HG02973 (cell line): ENCODE measurements around the gene MLLT3.
"Not testable (repeated sequence)": the region's sequence is repeated elsewhere in the genome, so short reads cannot be mapped to it uniquely, and the experiment has no call there.

ENCODE experiments used
- ATAC-seq: cut with Tn5 transposase; IDR thresholded peaks from one replicate; pipeline ENCODE4 v1.9.1; 2021; ENCODE audit warnings: moderate library complexity; ENCODE audit not compliant: unreplicated experiment

The MLLT3 gene

DNA sequence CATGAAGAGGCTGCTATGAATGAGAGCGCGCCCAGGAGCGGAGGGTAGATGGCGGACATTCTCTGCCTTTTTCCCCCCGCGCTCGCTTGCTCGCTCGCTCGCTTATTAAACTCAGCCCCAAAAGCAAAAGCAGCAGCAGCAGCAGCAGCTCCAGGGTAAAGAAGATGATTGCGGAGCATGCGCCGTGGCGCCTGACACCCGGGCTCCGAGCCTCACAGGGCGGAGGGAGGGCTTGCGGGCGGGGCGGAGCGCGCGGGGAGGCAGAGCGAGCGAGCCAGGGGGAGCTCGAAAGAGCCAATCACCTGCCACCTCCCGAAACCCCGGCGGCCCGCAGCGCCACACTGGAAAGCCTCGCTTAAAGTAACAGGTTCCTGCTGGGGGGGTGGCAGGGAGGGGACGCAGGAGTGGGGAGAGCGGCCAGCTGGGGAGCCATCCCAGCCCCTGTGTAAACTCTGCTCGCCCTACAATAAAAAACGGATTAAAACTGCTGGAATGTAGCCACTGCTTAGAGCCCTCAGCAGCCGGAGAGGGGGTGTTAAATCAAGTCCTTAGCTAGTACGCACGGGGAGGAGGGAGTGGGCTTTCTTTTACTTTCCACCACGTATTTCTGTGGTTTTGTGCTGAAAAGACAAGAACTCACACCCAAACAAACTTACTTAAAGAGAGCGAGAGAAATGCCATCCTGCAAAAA is at the start of gene MLLT3:
Gene MLLT3 (minus strand): TSS at position 170 of the 691 bp plus-strand sequence.
- ATAC-seq, result peak; percentile 76

DNA sequence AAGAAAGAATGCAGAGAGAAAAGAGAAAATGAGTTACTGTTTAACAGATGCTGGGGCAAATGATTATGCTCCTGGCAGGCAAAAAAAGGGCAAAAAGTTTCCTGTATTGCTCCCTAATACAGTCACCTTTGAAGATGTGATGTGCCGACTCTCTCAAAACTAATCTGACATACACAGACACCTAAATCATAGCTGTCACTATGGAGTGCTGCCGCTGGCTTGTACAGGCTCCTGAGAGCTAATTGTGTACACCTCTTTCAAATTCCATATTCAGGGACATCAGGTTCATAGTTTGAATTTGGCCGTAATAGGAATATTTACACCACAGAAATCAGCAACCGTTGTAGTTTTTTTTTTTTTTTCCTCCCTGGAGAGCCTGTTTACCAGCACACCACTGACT is 49.3 kb upstream of the MLLT3 start:
- ATAC-seq, result no peak

DNA sequence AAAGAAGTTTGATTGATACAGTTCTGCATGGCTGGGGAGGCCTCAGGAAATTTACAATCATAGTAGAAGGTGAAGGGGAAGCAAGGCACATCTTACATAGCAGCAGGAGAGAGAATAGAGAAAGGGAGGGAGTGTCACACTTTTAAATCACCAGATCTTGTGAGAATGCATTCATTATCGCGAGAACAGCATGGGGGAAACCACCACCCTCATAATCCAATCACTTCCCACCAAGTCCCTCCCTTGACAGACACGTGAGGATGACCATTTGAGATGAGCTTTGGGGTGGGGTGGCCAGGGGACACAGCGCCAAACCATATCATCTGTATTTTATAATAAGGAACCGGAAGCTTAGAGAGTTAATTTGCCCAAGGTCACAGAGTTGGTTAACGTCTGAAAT is 48.1 kb upstream of the MLLT3 start:
- no peak for ATAC-seq

DNA sequence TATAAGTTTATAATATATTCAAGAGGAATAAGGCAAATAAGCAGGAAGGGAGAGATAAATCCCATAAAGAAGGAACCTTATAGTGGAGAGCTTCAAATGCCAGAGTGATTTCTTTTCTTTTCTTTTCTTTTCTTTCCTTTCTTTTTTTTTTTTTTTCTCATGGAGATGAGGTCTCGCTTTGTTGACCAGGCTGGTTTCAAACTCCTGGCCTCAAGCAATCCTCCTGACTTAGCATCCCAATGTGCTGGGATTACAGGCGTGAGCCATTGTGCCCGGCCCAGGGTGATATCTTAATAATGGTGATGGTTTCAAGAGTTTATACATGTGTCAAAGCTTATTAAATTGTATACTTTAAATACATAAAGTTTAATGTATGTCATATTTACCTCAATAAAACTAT is 42.2 kb upstream of the MLLT3 start:
- no peak for ATAC-seq

DNA sequence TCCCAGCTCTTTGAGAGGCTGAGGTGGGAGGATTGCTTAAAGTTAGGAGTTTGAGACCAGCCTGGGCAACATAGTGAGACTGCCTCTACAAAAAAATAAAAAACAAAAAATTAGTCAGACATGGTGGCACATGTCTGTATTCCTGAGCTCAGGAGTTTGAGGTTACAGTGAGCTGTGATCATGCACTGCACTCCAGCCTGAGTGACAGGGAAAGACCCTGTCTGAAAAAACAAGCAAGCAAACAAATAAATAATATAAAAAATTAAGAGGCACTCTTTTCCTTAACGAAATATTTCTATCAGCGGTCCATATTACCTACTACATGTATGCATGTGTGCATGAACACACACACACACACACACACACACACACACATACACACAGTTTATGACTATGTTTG is 40.8 kb upstream of the MLLT3 start:
- ATAC-seq, result no peak

DNA sequence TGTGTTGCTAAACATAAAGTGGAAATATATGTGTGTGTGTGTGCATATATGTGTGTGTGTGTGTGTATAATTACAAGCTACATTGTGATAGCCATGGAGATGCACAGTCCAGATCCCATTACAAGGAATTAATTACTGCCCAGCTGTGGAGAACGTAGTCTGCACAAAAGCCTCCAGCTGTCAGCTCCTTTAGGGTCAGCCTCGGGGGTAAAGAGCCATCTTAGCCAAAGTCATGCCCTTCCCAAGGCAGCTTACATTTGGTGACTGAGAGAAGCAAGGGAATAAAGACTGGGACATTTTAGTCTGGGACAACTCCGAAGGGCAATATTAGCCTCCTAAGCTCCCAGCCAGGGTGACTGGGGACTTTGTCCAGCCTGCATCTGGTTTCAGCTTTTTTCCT is 39.9 kb upstream of the MLLT3 start:
- no peak for ATAC-seq

DNA sequence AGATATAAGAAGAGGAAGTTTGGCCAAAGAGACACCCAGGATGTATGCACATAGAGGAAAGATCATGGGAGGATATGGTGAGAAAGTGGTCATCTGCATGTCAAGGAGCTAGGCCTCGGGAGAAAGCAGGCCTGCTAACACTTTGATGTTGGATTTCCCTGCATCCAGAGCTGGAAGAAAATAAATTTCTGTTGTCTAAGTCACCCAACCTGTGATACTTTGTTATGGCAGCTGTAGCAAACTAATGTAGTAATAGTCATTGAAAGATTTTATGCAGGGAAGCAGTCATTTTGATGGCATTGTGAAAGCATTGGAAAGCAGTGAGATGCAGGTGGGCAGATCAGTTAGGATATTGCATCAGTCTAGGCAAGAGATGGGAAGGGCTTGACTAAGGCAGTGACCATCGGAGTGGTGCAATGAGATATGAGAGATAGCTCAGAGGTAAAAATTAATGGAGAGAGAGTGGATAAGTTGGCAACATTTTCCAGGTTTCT is 37.2 kb upstream of the MLLT3 start:
- ATAC-seq, result no peak

DNA sequence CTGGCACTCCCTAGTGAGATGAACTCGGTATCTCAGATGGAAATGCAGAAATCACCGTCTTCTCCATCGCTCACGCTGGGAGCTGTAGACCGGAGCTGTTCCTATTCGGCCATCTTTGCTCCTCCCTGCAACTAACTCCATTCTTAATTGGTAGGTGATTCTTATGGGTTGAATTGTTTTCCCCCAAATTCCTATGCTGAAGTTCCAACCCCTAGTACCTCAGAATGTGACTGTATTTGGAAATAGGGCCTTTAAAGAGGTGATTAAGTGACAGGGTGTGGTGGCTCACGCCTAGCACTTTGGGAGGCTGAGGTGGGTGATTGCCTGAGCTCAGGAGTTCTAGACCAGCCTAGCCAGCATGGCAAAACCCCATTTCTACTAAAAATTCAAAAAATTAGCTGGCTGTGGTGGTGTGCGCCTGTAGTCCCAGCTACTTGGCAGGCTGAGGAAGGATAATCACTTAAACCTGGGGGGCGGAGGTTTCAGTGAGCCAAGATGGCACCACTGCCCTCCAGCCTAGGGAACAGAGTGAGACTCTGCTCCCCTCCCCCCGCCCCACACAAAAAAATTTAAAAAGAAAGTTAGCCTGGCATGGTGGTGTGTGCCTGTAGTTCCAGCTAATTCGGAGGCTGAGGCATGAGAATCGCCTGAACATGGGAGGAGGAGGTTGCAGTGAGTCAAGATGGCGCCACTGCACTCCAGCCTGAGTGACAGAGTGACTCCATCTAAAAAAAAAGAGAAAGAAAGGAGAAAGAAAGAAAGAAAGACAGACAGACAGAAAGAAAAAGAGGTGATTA is 36.6 kb upstream of the MLLT3 start:
- ATAC-seq, result no peak

DNA sequence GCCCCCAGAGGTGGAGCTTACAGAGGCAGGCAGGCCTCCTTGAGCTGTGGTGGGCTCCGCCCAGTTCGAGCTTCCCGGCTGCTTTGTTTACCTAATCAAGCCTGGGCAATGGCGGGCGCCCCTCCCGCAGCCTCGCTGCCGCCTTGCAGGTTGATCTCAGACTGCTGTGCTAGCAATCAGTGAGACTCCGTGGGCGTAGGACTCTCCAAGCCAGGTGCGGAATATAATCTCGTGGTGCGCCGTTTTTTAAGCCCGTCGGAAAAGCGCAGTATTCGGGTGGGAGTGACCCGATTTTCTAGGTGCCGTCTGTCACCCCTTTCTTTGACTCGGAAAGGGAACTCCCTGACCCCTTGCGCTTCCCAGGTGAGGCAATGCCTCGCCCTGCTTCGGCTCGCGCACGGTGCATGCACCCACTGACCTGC is 36.0 kb upstream of the MLLT3 start:
- not testable (repeated sequence) for ATAC-seq

DNA sequence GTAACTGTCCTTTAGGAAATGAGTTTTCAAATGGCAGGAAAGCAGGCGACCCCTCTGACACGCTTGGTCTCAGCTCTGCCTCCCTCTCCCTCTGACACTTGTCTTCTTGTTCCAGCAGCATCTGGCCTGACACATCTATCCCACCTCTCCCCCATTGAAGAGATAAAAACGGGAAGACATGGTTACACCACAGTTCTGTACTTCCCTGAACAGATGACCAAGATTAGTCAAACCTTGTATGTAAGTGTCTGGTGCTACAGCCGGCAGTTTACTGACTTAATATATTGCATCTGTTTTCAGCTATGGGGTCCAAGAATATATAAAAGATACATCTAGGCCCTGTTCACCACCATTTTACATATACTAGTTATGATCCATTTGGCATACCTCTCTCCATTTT is 29.6 kb upstream of the MLLT3 start:
- no peak for ATAC-seq

DNA sequence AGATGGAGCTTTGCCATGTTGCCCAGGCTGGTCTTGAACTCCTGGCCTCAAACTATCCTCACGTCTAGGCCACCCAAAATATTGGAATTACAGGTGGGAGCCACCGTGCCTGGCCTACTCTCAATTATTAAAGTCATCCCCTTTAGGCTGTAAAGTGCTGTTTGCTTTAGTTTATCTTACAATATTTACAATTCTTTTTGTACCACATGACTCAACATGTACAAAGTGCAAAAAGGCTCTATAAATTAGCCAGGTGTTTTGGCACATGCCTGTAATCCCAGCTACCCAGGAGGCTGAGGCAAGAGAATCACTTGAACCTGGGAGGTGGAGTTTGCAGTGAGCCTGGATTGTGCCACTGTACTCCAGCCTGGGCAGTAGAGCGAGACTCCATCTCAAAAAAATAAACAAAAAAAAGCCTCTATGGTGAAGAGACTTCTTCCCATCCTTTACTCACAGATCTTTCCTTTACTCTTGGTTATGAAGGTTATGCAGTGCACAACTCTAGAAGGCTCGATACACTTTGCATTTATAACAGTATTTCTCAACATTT is 28.5 kb upstream of the MLLT3 start:
- ATAC-seq, result no peak

DNA sequence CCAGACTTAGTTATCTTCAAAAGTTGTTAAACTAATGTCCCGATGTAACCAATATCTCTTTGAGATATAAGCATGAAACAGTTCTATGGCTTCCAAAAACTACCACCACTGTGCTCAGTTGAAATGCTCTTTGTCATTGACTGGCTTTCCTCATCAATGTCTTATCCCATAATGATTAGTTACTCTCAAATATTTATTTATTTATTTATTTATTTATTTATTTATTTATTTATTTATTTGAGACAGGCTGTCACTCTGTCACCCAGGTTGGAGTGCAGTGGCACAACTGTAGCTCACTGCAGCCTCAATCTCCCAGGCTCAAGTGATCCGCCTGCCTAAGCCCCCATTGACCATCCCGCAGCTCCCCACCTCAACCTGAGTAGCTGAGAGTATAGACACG is 28.0 kb upstream of the MLLT3 start:
- ATAC-seq, result no peak

DNA sequence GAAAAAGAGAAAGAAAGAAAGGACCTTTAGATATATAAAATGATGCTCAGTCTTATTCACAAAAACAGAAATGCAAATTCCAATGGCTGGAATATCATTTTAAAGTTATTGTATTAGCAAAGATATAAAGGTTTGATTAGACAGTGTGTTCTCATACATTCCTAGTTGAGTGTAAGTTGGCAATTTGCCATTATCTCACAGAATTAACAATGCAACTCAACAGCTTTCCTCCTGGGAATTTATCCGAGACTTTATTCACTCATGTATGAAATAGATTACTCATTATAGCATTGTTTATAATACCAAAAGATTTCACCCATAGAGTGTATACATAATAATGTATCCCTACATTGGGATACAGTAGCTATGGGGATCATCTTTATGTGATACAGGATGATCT is 27.1 kb upstream of the MLLT3 start:
- no peak for ATAC-seq

DNA sequence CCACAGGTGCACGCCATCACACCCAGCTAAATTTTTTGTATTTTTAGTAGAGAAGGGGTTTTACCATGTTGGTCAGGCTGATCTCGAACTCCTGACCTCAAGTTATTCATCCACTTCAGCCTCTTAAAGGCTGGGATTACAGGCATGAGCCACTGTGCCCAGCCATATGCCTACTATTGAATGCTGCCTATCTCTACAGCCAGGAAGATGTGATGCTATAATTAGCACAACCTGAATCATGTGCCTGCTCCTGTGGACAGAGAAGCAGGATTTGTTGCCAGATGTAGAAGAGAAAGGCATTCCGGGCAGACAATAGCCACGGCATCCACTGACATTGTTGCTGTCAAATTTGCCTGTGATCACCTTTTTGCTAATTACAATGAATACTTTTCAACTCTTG is 24.4 kb upstream of the MLLT3 start:
- no peak for ATAC-seq

DNA sequence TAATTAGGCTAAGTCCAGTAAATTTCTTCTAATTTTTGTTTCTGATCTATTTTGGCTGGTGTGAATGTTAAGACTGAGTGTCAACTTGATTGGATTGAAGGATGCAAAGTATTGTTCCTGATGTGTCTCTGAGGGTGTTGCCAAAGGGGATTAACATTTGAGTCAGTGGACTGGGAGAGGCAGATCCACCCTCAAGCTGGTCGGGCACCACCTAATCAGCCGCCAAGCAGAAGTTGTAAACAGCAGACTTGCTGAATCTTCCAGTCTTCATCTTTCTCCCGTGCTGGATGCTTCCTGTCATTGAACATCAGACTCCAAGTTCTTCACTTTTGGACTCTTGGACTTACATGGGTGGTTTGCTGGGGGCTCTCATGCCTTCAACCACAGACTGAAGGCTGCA is 21.4 kb upstream of the MLLT3 start:
- no peak for ATAC-seq

DNA sequence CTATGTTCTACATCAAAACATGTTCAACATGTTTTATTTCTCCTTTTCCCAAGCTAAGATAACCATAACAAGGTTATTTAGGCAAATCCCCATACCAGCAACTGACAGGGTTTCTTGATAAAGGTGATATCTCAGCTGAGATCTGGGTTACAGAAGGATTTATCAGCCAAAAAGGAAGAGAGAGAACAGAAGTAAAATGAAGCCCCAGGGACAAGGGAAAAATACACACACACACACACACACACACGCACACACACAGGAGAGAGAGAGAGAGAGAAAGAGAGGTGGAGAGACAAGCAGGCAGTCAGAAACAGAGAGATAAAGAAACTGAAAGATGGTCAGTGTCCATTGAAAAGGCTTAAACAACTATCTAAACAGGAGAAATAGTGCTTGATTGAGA is 19.7 kb upstream of the MLLT3 start:
- ATAC-seq, result no peak

DNA sequence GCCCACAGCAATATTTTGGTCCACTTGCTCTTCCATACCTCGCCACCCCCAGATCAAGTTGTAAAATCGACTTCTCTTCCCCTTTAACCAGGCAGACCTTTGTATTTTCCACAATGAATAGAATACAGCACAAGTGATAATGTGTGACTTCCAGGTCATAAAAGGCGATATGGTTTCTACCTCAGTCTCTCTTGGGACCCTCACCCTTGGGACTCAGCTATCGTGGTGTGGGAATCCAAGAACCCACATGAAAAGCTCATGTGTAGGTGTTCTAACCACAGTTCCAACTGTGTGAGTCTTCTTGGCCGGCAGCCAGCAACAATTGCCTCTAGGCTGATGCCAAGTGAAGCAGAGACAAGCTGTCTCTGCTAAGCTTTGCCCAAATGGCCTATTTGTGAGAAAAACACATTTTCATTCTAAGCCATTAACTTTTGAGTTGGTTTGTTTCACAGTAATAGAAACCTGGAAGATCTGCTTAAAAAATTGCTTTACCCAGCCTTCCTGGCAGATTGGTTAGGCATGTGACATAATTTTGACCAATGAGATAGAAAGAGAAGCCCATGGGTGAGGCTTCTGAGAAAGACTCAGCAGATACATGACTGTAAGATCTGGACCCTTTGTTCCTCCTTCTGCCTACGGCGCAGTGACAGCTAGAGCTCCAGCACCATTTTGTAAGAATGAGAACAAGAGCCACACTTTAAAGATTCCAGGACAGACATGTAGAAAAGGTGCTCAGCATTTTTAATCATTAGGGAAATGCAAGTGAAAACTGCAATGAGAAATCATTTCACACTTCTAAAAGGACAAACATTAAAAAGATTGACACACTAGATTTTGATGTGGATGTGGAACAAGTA is 18.3 kb upstream of the MLLT3 start:
- ATAC-seq, result peak; percentile 88

DNA sequence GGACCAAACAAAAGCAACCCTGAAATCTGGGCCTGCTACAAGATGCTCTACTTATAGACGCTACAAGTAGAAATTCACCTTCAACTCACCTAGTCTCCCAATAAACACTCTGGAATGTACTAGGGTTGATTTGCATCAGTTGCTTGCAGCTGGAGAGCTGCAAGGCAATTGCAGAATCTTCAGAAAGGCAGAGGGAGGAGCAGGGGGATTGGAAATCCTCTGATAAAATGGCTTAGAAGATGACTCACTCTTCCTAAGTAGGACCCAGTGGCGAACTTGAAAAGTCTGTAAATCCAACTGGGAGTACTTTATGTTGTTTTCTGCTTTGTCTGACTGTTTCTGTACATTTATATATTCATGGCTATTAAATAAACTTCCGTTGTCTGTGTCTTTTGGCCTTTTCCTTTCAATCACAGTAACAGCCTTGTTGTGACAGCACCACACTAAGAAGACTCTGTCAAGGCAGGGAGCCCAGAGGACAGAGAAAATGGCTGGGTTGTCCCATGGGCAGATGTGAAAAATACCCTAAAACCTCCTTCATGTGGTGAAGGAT is 14.7 kb upstream of the MLLT3 start:
- no peak for ATAC-seq

DNA sequence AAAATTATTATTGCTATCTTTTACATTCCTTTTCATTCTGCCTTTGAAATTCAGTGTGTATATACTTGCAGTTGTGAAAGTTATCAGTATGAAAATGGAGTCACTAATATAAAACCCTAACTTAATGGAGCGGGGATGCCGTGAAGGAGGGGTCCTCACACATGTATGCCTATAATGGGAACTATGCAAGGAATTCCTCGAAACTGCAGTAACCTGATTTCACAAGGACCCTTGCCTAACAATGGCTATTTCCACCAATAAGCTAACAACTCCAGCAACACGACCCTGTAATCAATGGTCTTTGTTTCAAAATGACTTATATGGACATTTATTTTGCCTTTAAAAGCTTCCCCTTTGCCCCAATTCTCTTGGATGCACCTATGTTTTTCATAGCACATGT is 12.6 kb upstream of the MLLT3 start:
- no peak for ATAC-seq

DNA sequence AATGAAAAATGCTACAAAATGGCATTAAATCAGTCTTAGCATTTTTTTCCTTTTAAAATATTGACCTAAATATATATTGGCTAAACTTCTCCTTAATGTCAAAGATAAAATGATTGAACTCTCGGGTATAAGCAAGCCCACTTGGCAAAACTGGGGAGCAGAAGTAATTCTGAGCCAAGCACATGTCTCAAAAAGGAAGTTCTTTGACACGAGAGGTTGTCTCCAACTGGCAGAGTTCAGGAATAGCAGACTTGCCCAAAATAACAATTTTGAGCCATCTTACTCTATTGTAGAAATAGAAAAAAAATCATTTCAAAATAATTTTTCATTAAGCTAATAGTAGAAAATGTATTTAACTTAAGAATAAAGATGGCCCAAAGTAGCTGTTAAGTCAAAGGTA is 10.4 kb upstream of the MLLT3 start:
- ATAC-seq, result no peak
